Amniotic epithelial cell (primary cell): ENCODE results near the gene CACHD1.

Experiments
- DNase-seq: peaks from one replicate; pipeline ENCODE4 v3.0.0-alpha.2; 2010; ENCODE audit warnings: low read depth

Gene CACHD1

DNA sequence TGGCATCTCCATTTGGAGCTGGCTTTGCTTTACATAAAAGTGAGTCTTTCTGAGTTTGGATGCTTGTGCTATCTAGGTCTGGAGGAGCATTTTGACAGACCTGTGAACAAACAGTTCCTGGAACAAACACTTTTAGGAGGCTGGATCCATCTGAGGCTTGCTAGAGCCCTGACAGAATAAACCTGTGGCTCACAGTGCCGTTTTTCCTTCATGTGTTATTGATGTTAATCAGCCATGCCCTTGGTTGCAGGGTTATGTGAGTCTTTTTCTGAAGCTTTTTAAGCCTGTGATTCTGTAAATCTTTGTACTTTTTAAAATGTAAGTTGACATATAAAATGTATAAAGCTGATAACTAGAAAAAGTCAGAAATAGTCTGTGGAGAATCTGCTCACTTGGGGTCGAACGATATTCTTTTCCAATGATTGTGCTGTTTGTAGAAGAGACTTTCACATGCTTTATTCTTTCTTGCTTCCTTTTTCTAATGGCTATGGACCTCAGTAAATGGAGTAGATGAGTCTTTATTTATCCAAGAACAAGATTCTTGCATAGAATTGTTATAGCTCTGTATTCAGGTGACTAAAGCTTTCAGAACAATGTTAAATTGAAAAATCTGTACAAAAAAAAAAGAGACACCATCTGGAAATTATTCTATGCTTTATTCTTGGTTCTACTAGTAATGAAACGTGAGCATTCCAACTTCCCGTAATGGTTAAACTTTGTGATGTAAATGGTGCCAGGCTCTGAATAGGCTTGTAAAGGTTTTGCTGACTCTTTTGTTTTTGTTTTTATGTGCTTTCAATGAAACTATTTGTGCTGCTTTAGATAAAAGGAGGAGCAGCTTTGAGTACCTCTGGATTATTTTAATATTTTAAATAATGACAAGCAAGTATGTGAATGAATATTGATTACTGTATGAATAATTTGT, 53.7 kb downstream of the CACHD1 start:
- DNase-seq = no peak

DNA sequence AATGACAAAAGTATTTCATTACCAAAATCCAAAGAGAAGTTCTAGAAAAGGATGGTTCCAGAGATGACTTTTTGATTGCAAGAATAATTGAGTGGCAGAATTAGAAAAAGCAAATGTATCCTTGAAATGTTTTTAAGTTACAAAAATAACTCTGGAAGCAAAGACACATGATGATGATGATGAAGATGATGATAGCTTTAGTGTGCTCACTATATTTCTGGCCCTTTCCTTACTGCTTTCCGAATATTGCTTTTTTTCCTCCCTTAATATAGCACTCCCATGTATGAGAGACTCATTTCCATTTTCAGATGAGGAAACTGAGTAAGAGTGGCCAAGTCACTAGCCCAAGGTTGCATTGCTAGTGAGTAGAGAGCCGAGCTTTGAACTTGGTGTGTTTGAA, 54.7 kb downstream of the CACHD1 start:
- DNase-seq = no peak

DNA sequence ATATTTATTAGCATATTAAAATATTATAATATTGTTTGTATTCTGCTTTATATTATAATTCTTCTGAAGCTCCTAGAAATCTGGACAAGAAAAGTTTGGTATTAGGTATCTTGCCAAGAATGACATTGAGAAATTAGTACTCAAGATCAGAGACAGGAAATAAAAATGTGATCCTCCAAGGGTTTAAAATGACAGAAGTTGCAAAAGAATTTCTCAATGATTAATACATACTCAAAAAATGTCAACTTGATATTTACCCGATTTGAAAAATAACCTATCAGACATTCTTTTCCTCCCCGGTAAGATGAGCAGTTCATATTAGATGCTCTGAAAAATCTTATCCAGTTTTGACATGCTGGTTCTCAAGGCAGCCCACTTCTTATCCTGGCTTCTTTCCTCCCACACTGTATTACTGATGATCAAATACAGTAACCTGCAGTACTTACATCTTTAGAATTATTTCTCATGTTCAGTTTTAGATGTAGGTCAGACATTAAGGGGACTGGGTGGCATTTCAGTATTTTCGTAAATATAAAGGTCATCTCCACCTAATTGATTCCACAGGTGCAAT, 55.3 kb downstream of the CACHD1 start:
- no peak for DNase-seq

DNA sequence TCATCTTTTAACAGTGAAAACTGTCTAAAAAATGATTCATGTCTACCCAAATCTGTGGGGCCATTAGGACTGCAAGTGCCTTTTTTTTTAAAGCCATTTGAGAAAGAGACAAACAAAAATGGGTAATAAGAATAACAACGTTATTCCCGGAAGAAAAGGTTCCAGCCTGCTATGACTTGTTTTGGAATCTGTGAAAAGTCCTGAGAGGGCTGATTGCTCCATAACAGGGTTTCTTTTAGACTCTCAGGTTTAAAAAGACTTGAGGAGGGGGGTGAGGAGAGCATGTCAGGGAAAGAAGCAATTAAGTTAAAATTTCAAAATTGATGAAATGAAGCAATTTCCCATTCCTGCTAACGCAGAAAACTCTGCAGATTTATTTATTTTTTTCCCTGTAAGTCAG, 56.4 kb downstream of the CACHD1 start:
- no peak for DNase-seq

DNA sequence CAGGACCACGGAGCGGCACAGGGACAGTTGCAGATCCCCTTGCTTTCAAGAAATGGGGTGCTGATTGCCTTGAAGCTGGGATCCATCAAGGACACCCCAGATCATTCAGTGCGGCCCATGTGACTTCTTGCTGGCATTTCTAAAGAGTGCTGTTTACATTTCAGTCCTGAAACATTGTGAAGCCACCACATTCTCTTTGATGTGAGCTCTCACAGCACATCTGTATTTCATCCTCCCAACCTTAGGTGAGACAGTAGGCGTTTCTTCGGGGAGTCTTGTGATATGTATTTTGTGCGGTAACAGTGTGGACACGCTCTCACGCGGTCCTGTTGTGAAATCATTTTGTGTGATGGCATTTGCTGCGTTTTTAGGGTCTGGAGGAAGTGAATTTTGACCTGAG, 57.2 kb downstream of the CACHD1 start:
- peak; percentile 23 for DNase-seq

DNA sequence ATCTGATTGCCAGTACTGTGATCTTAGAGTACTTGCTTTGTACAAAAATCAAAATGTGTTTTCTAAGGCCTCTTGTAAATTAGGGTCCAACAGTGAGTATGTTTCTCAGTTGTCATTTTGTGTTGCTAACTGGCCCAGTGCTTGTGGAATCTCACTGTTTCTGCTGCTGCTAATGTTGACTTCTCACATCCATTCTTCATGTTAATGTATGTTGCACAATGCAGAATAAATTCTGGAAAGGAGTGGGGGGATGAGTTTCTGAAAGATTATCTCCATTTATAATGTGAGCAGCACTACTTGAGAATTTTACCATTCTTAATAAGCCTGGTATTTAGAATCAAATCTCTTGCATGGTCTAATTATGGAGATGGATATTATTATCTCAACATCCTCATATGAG, 57.9 kb downstream of the CACHD1 start:
- DNase-seq = peak; percentile 41

DNA sequence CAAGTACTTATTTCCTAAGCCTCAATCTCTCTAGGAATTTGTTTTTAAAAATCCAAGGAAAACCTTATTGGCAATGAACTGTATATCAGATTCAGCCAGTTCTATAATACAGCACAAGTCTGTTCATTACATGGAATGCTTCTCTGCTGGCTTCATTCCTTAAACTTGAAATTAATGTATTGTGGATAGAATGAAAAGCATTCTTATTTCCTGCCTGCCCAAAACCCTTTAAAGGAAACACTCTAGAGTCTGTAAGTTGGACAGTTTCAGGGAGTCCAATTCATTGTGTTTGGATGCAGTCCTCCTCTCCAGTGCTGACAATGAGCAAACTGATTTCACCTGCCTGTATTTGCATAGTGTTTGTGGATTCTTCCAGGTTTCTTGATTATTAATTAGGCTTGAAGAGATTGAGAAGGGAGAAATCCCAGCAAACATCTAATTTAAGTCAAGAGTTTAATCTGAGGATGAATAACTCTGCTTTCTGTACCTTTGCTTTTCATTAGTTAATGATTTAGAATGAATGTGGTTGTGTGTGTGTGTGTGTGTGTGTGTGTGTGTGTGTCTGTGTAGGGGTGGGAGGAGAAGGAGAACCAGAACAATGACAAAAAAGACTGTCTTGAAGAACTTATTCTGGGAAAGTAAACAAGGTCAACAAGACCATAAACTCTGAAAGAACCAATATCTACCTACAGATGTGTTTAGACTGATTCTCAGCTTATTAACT, 61.2 kb downstream of the CACHD1 start:
- DNase-seq = no peak

DNA sequence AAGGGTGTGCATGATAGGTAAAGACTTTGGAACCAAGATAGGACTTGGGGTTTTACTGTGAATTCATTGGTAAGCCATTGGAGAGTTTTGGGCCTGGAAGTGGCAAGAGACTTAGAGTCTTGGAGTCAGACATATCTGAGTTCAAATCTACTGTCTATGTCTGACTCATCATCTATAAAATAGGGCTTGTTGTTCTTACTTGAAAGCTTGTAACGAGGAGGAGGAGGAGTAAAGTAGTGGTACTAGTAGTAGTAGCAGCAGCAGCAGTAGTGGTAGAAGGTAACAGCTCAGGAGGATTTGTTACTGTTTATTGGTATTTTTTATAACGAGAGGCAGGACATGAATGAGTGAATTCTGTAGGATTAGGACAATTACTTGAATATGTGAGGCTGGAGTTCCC, 62.7 kb downstream of the CACHD1 start:
- DNase-seq = no peak

DNA sequence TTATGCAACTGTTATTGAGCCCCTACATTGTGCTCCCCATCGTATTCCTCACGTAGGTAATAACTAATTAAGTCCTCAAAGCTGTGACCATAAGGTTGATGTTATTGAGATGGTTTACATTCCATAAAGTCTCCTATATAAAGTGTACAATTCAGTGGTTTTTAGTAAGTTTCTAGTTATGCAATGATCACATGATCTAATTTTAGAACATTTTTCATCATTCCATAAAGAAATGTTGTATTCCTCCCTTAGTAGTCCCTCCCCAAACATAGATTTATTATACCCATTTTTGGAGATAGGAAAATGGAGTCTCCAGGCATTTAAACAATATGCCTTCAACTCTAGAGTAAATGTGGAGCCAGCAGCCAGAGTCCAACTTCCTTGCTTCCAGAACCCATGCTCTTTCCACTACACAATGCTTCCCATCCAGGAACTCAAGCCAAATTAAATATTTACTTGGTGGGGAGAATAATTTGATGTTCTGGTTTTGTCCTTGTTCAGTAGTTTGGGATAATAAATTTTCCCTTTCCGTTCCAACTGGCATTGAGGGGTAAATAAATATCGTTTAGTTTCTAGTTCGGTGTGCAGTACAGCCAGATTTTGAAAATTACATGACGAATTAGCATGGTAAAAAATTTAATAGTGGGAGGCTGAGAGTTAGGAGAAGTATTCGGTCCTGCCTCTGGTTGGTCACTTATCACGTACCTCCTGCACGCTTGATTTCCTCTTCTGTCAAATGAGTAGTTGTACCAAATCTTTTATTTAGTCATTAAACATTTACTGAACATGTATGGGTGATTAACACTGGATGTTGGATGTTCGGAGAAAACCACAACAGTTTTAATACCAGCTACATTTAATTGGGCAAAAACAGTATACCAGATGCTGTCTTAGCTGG, 66.3 kb downstream of the CACHD1 start:
- DNase-seq = no peak

DNA sequence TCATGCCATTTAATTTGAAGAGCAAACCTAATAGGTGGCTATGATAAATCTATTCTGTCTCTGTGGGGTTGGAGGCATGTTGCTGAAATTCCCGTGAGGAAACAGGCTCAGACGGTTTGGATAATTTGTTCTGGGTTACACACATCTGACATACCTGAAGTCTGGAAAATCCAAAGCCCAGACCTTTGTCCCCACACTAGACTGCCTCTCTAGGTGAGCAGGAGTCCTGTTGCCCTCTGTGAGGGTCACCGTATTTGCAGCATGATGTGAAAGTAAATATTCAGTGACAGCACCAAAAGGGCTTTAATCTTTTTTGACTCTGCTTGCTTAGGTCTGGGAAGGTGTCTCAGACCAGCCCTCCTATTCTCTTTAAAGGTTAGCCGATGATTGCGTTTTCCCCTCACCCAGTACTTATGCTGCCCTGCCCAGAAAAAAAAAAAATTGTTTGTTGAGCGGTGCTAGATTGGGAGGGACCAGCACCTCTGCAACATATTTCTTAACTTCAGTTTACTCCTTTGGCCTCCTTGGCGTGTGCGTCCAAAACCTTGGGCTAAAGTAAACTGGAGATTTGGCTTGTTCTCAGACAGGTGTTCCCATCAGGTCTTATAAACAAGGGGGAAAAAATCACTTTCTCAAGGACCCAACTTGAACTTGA, 67.0 kb downstream of the CACHD1 start:
- DNase-seq = no peak

DNA sequence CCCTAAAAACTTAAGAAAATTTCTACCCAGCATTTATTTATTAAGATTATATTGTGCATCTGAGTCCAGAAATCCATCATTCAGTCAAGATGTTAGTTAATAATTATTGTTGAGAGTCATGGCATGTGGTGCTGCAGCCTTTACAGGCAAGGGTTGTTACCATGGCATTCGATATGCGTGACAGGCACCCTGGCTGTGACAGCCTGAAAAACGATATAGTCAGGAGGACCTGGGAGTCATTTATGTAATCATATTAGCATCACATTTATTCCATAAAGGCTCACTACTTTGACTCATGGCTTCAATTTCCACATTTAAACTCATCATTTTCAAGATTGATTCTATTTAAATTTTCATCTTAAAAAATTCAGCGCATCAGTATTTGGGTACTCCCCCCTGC, 68.0 kb downstream of the CACHD1 start:
- no peak for DNase-seq

DNA sequence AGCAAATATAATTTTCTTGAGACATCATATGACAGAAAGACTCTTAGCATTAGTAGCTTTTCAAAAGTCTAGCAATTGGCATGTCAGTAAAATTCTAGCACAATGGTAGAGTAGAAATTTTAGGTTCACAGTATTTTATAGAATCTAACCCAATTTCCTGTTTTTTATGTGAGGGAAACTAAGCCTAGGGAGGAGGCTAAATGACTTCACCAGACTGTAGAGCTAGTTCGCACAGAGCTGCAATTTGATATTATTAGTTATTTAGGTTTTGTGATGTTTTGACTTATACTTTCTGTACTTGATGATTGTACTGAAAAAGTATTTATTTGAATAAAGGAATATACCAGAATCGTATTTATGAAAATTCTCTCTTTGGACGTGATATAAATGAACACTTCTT, 68.5 kb downstream of the CACHD1 start:
- no peak for DNase-seq

DNA sequence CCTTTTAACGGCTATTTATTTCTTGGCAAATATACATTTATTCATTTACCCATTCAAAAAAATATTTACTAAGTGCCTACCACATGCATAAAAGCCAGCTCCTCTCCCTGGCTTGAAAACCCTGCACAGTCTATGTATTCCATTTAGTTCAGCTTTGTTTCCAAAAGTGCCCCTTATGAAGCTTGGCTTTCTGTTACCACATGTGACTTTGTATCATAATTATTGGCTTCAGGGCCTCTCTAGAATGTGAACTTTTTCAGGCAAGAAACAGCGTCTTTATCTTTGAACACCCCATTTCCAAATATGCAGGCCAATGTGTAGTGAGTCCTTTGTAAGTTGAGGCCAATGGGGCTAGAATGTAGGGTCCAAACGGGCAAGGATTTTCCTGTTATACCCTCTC, 69.4 kb downstream of the CACHD1 start:
- no peak for DNase-seq

DNA sequence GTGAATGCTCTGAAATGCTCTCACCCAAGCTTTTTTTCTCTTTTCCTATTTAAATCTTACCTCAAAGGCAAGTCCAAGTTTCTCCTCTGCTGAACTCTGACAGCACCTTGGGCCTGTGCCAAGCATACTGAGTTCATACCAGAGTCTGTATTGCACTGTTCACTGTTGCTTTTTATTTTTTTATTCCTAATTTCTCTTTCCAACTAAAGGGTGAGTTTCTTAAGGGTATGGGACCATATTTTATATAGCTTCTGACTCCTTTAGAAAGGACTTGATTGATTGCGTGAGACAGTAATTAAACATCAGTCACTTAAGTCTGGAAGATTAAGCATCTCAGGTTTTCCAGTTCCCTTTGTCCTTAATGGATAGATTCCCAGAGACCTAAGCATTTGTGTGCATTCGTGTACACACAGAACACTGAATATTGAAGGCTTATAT, 69.9 kb downstream of the CACHD1 start:
- peak; percentile 62 for DNase-seq

DNA sequence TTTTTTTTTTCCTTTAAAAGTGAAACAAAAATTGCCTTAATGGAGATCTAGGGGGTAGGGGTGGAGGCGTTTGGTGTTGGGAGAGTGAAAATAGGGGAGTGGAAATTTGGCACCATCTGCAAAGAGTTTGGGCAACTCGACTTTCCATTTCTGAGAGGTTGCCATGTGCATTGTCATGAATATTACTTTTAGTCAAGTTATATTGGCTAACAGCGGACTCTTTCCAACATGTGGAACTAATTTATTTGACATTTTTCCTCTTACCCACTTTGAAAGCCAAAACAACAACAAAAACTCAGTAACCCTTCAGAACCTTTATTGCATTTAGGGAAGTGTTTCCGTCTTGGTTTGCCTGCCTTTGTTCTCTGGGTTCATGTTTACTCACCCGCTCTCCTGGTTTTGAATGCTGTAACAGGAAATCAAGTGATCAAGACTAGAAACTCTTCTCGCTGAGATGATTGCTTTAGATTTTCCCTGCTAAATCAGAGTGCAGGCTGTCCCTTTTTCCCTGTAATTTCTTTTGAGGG, 70.4 kb downstream of the CACHD1 start:
- no peak for DNase-seq

DNA sequence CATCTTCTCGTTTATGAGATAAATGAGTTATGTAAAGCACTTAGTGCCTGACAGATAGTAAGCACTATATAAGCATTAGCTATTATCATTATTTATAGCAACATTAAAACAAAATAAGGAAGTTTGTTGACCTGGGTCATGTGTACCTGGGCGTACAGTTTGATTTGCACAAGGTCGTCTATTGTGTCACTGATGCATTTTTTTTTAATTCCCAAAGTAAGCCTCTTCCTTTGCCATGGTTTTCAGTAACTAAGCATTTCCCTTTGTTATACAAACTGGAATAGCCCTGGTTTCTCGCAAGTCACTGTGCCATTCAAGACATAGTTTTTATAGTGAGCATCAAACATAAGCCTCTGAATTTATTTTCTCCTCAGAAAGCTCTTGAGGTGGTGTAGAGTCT, 72.2 kb downstream of the CACHD1 start:
- no peak for DNase-seq

DNA sequence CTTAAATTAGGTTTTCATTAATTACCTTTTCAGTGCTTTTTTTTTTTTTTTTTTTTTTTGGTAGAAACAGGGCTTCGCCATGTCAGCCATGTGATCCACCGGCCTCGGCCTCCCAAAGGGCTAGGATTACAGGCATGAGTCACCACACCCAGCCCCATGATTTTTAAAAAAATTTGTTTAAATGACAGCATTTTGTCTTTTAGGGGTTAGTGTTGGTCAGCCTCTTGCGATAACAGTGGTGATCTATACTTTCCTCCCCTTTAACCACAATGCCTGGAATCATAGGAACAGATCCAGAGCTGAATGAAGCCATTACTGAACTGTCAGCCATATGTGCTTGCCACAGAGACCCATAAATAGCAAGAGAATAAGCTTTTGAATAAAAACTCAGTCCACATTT, 73.9 kb downstream of the CACHD1 start:
- peak; percentile 82 for DNase-seq

DNA sequence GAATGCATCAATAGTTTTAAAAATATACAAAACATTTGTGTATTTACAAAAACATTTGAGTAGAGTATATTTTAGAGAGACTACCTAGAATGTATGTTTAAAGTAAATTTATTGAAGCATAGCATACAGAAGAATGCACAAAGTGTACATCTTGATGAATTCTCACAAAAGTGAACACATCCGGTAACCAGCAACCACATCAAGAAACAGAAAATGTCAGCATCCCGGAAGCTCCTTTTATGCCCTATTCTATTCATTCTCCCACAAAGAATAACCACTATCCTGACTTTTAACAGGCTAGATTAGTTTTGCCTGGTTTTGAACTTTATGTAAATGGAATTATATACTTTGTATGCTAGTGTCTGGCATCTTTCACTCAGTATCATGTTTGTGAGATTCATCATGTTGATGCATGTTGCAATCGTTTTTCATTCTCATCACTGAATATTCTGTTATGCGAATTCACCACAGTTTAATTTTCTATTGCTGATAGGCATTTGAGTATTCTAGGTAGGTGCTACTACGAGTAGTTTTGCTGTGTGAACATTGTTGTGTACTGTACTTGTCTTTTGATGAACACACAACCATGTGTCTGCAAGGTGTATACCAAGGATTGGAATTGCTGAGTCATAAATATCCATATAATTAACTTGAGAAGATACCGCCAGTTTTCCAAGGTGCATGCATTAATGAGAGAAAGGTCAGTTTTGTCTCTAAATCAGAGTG, 75.4 kb downstream of the CACHD1 start:
- no peak for DNase-seq

DNA sequence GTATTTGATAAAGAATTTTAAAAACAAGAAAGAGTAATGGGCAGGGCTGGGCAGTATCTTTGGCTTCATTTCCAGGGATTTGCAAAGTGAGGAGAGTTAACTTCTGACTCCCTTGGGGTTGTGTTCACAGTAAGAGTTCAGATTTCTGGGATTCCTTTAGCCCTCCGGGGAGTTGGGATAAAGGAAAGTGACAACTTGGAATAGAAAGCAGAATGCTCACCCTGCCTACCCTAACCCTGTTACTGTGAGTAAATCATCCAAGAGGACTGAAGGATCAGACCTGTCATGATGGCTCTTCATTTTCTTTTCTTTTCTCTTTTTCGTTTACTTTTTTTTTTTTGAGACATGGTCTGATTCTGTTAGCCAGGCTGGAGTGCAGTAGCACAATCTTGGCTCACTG, 76.1 kb downstream of the CACHD1 start:
- DNase-seq = no peak

DNA sequence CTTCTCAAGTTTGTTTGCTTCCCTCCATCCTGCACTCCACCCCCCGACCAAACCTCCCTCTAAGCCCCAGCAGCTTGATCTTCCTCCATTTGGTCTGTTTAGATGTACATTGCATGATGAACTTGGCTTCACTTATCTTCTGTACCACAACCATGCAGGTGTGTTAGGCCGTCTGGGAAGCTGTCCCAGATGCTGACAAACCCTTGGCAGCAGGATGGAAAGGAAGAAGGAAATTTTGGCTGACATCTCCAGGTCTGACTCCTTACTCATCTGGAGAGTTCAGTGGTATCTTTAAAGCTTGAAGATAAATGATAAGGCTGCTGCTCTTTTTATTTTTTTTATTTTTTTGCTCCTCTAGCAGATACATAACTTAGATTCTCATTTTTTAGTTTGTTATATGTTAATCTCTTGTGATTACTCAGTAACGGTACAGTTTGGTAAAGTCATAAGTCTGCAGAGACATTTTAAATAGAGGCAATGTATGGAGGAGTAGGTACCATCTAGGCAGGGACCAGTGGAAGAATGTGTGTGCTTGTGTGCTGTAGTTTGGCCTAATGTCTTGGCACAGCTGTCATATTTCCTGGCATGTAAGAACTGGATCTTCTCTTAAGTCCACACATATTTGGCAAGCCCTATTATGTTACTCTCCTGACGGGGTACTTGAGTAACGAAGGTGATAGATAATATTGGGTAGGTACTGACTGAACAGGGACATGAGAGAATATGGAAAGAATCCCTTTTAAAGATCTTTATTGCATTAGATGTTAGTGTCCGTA, 79.7 kb downstream of the CACHD1 start:
- DNase-seq = no peak
